MCF 10A (cell line): ENCODE results near the gene TTC39C. TPM values are rescaled to one million over a fixed set of nuclear protein-coding genes. Genes with fewer than 3 reads are reported as not detected.

Experiments used
- BruUV-seq: library from RNA; stranded (reverse); fragments of 400-500 nt; replicated peaks from 2 replicates; lab custom pipeline; 2021; lab: Mats Ljungman, UMichigan
- CTCF ChIA-PET: fragments of 300-600 bp; sonication (Branson Sonifier 250); formaldehyde crosslinking; extraction: SDS; loops from one replicate; lab custom pipeline; 2021; ENCODE audit warnings: antibody characterized with exemption, inconsistent platforms; lab: Yijun Ruan, JAX
- POLR2A ChIA-PET: fragments of 300-600, 350-650 bp; sonication (Branson Sonifier 250); formaldehyde crosslinking; extraction: SDS; loops from one replicate; lab custom pipeline; 2020; ENCODE audit warnings: antibody characterized with exemption, inconsistent platforms; lab: Yijun Ruan, JAX
- DNase-seq: peaks from one replicate; pipeline ENCODE4 v3.0.0-alpha.2; 2018; ENCODE audit not compliant: unreplicated experiment
- H3K27ac Mint-ChIP-seq: one replicate; pipeline ENCODE4 v1.8.0; 2022; ENCODE audit warnings: mild to moderate bottlenecking, low read depth, mixed read lengths; ENCODE audit not compliant: unreplicated experiment
- H3K27me3 Mint-ChIP-seq: one replicate; pipeline ENCODE4 v1.8.0; 2022; ENCODE audit warnings: mixed read lengths; ENCODE audit not compliant: insufficient read depth, unreplicated experiment
- H3K36me3 Mint-ChIP-seq: one replicate; pipeline ENCODE4 v1.8.0; 2022; ENCODE audit warnings: mild to moderate bottlenecking, moderate library complexity, mixed read lengths; ENCODE audit not compliant: insufficient read depth, unreplicated experiment
- H3K4me1 Mint-ChIP-seq: one replicate; pipeline ENCODE4 v1.8.0; 2022; ENCODE audit warnings: mixed read lengths; ENCODE audit not compliant: insufficient read depth, unreplicated experiment
- H3K4me3 Mint-ChIP-seq: one replicate; pipeline ENCODE4 v1.8.0; 2022; ENCODE audit warnings: mild to moderate bottlenecking, moderate library complexity, mixed read lengths; ENCODE audit not compliant: unreplicated experiment
- H3K9me3 Mint-ChIP-seq: one replicate; pipeline ENCODE4 v1.8.0; 2022; ENCODE audit warnings: mixed read lengths; ENCODE audit not compliant: unreplicated experiment
- intact Hi-C: fragments of 100-400 bp; cut with micrococcal nuclease; formaldehyde crosslinking; loops from 2 replicates; pipeline ENCODE4 v1.14.1; 2022
- total RNA-seq: library from RNA; stranded (reverse); gene quantifications from 2 replicates; pipeline ENCODE4 v1.2.3, GENCODE V29; 2022
- TF ChIP-seq, protein P1 (sequence below): fragments of 200-600 bp; IDR thresholded peaks from one replicate; pipeline ENCODE4 v1.8.0; 2022; ENCODE audit warnings: antibody characterized with exemption, mild to moderate bottlenecking; ENCODE audit not compliant: unreplicated experiment

Gene TTC39C
- total RNA-seq, 1 experiment from 2014 or later: 12.9 TPM

DNA sequence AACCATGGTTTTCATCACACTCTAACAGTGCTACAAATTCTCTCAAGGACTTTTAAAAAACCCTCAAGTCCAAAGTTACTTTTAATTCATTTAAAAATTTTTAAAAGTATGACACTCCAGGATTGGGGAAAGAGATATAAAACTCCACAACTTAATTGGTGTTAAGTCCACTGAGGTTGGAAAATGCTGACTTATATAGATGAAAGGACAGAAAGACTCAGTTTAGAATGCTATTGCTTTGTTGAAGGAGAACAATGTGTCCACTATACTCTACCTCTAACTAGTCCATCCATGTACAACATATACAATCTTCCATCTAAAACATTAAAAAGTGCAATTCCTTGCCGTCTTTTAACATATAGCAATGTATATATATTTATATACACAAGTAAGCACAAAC is 165.5 kb downstream of the TTC39C start:
- Mint-ChIP-seq H3K27ac (no peak overlapping the region), H3K4me3 (no peak overlapping the region), H3K4me1 (peaks cover 6% of the 10 kb centered on the region), H3K27me3 (no peaks in the 10 kb centered on the region), H3K9me3 (no peaks in the 10 kb centered on the region), H3K36me3 (peaks cover 14% of the 10 kb centered on the region)
- ChIA-PET CTCF (interaction anchor here (1.3 kb wide), 1 partner anchor 93 kb away, joined by 3 read pairs; no protein-coding TSS in a partner anchor), POLR2A (no interaction called here)
- intact Hi-C loops: no loop called here
- no TSS peak for BruUV-seq
- DNase-seq: no peak
- TF ChIP-seq, protein P1, sequence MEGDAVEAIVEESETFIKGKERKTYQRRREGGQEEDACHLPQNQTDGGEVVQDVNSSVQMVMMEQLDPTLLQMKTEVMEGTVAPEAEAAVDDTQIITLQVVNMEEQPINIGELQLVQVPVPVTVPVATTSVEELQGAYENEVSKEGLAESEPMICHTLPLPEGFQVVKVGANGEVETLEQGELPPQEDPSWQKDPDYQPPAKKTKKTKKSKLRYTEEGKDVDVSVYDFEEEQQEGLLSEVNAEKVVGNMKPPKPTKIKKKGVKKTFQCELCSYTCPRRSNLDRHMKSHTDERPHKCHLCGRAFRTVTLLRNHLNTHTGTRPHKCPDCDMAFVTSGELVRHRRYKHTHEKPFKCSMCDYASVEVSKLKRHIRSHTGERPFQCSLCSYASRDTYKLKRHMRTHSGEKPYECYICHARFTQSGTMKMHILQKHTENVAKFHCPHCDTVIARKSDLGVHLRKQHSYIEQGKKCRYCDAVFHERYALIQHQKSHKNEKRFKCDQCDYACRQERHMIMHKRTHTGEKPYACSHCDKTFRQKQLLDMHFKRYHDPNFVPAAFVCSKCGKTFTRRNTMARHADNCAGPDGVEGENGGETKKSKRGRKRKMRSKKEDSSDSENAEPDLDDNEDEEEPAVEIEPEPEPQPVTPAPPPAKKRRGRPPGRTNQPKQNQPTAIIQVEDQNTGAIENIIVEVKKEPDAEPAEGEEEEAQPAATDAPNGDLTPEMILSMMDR: no peak

DNA sequence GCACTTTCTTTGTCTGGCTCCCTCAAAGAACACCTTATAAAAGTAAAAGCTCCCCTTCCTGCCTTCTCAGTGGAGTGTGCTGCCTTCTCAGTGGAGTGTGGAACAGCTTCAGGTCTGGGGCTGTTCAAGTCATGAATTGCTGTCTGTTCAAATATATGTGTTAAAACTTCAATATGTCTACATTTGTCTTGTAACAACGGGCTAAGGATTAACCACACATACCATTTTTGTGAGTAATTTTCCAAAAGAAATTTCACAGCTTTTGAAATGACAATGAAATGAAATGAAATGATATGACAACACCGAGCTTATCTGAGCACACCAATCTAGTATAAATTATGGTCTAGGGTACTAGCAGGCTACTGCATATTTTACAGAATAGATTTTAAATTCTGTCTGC is 167.3 kb downstream of the TTC39C start:
- Mint-ChIP-seq H3K4me3 (no peak overlapping the region), H3K27ac (no peak overlapping the region), H3K36me3 (peaks cover 1% of the 10 kb centered on the region), H3K4me1 (peaks cover 6% of the 10 kb centered on the region), H3K9me3 (no peaks in the 10 kb centered on the region), H3K27me3 (no peaks in the 10 kb centered on the region)
- intact Hi-C loops: no loop called here
- ChIA-PET POLR2A (interaction anchor here (0.6 to 0.8 kb wide), 2 partner anchors 88 to 89 kb away, joined by 3 read pairs; no protein-coding TSS in a partner anchor), CTCF (interaction anchor here (0.6 to 1.6 kb wide), 3 partner anchors 29 to 307 kb away, joined by 3 to 4 read pairs (median 3); no protein-coding TSS in a partner anchor)
- DNase-seq: no peak
- TF ChIP-seq, protein P1: no peak
- BruUV-seq: no TSS peak

Other genes starting within 250 kb of the TTC39C start
- gene CABYR, start 124.3 kb downstream of the TTC39C start, total RNA-seq: 3.0 TPM in 2 replicates